Stimulated activated naive CD8-positive, alpha-beta T cell treated with anti-CD3 and anti-CD28 coated beads, Interleukin-15, Interleukin-2, amounts not matched to agents 100 U/mL and 50 U/mL, for 24 hours (primary cell): ENCODE data around the gene COG2.
"Not testable (repeated sequence)": the region's sequence is repeated elsewhere in the genome, so short reads cannot be mapped to it uniquely, and the experiment has no call there.

ENCODE experiments used
- ATAC-seq: fragments of 150-1000 bp; cut with Tn5 transposase; one replicate; pipeline ENCODE4 v1.10.0; 2021
- DNase-seq: peaks from one replicate; pipeline ENCODE4 v3.0.0; 2021

Gene COG2

DNA sequence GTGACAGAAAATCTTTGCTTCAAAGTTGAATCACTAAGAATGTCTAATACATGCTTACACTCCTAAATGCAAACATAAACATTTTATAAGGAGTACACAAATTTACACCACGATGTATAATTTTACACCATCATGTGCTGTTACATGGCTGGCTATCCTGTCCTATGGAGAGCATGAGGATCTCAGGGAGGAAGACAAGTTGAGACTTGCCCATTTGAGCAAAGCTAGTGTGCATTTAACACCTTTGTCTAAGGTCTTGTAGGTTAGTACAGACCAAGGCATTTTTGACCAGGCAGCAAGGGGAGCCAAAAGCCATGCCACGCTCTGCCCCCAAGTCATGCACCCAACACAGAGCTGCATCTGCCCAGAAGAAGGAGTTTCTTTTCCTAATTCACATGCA lies 14.5 kb upstream of the COG2 start:
- DNase-seq, result no peak
- ATAC-seq, result no peak

GRCh38 chr1:230629511-230629910 lies 12.8 kb upstream of the COG2 start:
- ATAC-seq, result no peak
- no peak for DNase-seq

GRCh38 chr1:230631477-230631876 lies 10.8 kb upstream of the COG2 start:
- DNase-seq (no peak), ATAC-seq (no peak)

GRCh38 chr1:230632273-230632873 lies 9.9 kb upstream of the COG2 start:
- DNase-seq, result no peak

DNA sequence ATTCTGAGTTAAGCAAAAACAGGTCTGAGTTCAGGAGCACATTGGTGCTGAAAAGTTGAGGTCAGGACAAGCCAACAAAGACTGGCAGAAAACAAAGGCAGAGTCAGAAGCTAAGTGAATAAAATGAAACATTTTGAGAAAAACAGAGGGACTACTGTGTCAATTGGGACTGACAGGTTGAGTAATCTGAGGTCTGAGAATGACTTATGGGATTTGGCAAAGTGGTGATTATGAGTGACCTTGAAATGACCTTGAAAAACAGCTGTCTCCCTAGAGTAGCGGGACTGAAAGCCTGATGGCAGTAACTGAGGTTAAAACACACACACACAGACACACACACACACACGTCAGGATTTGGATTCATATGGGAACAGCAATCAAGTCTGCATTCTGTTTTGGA lies 8.8 kb upstream of the COG2 start:
- no peak for ATAC-seq
- no peak for DNase-seq

More at GRCh38 chr1:230632273-230632873, 9.9 kb upstream of the COG2 start:
- no peak for ATAC-seq

GRCh38 chr1:230634384-230634783 lies 7.9 kb upstream of the COG2 start:
- DNase-seq (no peak), ATAC-seq (no peak)

DNA sequence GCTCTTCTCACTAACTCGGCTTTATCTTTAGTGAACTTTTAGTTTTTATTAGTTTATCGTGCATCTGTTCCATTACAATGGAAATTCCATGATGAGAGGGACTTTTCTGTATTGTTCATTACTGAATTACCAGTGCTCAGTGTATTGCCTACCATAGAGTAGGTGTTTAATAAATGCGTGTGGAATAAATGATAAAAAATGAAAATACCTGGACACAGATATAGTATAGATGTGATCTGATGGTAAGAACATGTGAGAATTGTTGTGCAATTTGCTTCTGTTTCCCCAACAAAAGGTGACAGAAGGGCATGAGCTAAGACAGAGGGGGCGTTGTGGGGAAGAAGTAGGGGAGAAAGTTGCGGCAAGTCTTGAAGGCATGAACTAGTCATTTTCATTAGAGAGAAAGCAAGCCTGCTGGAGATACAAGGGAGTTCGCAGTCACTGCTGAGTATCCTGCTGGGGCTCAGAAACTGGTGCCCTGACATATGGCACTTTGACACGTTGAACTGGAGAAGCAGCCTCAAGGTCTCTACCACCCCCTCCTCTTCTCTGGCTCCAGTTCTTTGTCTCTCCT lies 5.6 kb upstream of the COG2 start:
- ATAC-seq, result peak; percentile 68
- no peak for DNase-seq

DNA sequence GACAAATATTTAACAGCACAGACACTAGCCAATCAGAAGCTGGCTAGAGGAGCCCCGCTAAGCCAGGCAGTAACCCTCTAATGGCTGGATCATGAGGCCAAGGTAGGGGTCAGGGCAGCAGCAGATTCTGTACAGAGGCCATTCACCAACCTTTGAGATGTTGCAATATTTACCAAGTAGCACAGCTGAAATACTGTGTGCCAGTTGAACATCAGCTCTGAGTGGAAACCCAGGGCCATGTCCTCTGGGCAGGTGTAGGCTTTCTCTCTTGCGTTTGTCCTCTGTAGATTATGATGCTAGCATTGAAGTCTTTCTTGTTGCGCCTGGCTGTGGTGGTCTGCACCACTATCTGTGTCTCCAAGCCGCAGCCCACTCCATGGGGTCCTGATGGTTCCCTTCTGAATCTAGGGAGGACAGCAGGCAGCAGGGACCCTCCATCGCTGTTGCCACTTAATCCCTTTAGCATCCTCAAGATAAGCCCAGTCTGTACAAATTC lies 2.5 kb upstream of the COG2 start:
- DNase-seq, result no peak
- ATAC-seq, result no peak

DNA sequence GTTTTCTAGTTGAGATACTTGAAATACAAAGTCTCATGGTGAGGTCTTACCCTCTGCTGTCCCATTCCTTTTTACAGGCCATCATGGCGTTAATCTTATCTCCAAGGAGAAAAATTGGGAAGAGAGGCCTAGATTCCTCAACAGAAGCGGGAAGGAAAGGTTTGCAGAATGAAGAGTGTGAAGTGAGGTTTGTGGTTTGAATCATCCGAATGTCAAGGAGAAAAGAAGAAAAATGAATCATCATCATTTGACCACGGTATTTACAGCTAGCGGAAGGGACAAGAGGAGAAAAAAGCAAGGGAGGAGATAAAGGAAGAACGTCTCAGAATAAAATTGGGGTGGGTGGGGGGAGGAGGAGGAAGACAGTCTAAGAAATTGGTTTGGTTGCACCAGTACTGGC lies 935 bp upstream of the COG2 start:
- ATAC-seq (no peak), DNase-seq (no peak)

DNA sequence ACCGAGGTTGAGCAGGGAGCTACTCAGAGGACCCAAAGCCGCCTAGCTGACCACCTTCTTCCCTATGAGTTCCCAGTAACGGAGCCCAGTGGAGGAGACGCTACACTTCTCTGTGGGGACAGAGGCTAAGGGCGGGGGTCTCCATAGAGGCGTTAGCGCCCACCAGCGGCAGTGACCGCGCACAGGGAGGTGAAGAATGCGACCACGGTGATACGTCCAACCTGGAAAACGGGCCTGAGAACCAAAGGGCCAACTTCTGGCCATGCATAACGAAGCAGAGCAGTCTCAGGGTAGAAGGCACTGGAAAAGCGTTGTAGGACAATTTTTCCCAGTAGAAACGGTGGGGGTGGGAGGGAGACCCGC lies 400 bp upstream of the COG2 start:
- ATAC-seq (no peak), DNase-seq (peak; percentile 9)

- DNase-seq (no peak), ATAC-seq (no peak)
Observed at GRCh38 chr1:230643908-230644307, 1.6 kb downstream of the COG2 start.

DNA sequence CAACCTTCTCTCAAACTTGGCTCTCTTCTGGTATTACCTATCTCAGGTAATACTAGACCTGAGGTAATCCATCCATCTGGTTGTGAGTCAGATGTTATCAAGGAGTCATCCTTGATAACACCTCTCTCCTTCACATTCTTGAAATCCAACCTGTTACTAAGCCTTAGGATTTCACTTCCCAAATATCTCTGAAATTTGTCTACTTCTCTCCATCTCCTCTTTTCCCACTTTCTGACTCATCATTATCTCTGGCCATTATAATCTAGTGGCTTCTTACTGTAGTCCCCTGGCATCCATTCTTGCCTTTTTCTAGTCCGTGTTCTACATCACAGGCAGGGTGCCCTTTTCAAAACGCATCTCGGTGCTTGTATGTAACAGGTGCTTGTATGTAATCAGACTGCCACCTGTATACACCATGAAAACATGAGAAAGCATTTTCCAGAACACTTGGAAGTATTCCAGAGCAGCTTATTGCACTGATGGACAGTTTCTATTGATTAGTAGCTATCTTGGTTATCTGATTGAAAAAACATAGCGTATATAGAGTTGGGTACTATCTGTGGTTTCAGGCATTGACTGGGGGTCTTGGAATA lies 4.5 kb downstream of the COG2 start:
- ATAC-seq (no peak), DNase-seq (no peak)

DNA sequence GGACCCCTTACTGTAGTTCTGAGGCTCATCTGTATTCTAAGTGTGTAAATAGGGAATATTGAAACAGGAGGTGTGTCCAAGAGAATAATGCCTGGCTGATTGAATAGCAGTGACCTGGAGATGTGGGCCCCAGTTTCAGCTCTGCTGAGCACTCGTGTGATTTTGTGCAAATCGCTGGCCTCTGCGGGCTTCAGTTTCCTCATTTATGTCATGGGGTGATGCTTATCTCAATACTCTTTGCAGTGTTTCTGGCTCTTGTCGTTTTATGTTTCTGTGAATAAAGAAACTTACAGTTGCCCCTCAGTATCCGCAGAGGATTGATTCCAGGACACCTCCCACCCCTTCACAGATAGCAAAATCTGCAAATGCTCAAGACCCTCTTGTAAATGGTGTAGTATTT lies 5.0 kb downstream of the COG2 start:
- DNase-seq (no peak), ATAC-seq (no peak)

GRCh38 chr1:230648114-230648513 lies 5.8 kb downstream of the COG2 start:
- DNase-seq (no peak), ATAC-seq (no peak)

GRCh38 chr1:230650300-230650699 lies 8.0 kb downstream of the COG2 start:
- no peak for DNase-seq
- no peak for ATAC-seq

DNA sequence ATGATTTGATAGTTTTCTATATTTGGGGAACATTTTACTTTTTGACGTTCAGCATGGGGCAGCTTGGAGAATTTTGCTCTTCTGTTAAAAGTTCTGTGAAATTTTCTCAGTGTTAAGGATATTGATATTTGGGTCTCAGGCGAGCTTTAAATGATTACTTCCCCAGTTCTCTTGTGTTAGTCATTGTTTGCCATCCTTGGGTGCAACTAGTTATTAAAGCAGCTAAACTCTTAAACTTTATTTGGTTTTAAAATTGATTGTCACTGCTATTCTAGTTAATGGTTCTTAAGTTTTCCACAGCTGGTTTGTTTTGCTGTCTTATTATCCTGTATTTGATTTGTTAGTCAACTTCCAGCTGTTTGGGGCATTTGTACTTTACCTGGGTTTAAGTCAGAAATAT lies 9.0 kb downstream of the COG2 start:
- DNase-seq, result no peak
- no peak for ATAC-seq

DNA sequence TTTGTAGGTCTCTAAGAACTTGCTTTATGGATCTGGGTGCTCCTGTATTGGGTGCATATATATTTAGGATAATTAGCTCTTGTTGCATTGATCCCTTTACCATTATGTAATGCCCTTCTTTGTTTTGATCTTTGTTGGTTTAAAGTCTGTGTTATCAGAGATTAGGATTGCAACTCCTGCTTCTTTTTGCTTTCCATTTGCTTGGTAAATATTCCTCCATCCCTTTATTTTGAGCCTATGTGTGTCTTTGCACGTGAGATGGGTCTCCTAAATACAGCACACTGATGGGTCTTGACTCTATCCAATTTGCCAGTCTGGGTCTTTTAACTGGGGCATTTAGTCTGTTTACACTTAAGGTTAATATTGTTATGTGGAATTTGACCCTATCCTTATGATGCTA lies 14.4 kb downstream of the COG2 start:
- not testable (repeated sequence) for ATAC-seq, DNase-seq

- not testable (repeated sequence) for ATAC-seq
Observed at GRCh38 chr1:230658103-230658502, 15.8 kb downstream of the COG2 start.

DNA sequence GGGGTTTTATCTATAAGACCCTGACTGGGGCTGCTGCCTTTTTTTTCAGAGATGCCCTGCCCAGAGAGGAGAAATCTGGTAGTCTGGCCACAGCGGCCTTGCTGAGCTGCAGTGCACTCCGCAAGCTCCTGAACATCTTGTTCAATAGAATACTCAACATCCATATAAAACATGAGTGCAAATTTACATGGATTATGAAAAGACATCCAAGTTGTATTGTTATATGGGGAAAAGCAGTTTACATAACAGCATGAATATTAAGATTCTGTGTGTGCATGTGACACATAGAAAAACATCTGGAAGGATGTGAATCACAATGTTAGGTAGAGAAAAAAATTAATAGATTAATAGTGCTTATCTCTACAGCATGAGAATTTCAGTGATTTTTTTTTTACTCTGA lies 16.4 kb downstream of the COG2 start:
- ATAC-seq (no peak), DNase-seq (no peak)

More at GRCh38 chr1:230658103-230658502, 15.8 kb downstream of the COG2 start:
- not testable (repeated sequence) for DNase-seq

- ATAC-seq, result no peak
- DNase-seq, result no peak
Observed at GRCh38 chr1:230661976-230662375, 19.7 kb downstream of the COG2 start.

DNA sequence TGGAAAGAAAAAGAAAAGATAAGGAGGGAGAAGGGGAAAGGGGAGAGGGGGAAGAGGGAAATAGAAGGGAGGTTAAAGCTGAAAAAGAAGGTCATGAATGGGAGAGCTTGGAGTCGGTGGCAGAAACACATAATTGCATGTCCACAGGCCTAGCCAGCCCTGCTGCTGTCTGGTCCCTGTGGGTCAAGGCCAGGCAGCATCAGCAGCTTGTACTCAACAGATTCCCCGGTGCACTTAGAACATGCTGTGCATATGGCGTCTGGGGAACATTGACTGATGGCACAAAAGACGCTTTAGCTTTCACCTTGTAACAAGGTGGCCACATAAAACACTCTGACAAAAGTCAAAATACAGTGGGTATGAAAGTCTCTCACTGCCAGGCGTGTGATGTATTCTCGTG lies 25.9 kb downstream of the COG2 start:
- ATAC-seq, result no peak
- no peak for DNase-seq

GRCh38 chr1:230669543-230669942 lies 27.3 kb downstream of the COG2 start:
- ATAC-seq (no peak), DNase-seq (no peak)

DNA sequence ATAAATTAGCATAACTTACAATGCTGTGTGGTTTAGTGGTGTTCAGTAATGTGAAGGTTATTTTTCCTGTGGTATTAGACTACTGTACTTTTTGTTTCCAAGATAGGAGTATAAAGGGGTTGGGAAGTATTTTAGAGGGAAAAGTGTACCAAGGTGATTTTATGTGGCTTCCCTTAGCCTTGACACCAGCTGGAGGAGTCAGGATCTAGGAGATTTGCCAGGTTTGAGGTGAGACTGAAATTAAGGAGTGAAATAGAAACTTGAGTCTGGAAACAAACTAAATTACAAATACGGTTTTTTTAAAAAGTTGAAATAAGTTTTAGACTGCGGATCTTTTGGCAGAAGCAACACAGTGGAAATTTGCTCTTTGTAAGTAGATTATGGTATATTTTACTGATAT lies 32.3 kb downstream of the COG2 start:
- no peak for DNase-seq
- no peak for ATAC-seq

DNA sequence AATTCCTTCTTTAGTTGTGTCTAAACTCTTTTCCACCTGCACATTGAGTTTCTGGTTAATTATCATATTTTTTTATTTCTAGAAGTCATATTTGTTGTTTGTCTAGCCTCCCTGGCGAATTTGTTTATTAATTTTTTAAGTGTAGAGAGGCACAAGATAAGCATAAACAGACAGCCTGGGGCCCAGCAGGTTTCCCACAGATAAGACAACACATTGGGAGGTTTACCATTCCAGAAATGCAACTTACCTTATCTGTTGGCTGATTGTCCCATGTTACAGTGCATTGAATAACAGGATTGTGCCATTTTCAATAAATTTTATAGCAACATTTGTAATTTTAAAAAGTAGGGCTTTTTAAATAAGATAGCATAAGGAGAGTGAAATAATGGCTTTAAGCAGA lies 34.9 kb downstream of the COG2 start:
- DNase-seq (no peak), ATAC-seq (no peak)
